ENCODE results near the gene KRTAP4-7. TPM values are rescaled to one million over a fixed set of nuclear protein-coding genes. Genes with fewer than 3 reads are reported as not detected.

Gene KRTAP4-7
- total RNA-seq, 4 donors from 2014 or later: not detected

DNA sequence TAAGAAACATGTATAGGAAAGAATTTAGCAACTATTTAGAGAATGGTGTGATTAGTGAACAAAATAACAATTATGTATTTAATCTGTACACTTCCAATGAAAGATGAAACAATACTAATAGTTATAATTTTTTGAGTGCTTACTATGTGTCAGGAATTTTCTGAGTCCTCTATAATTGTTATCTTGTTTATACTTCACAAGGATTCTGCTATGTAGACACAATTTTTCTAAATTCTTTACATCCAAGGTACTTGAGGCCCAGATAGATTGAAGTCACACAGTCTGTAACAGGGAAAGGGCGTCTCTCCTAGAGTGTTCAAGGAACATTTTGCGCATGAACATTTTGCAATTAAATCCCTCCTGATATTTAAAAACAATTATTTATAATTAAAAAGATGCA, 41.1 kb downstream of the KRTAP4-7 start:
- Histone ChIP-seq H3K9me3 (no peaks in the 10 kb centered on the region), H3K4me1 (no peaks in the 10 kb centered on the region), H3K27ac (no peak overlapping the region), H3K27me3 (peaks cover 25% of the 10 kb centered on the region), H3K36me3 (no peaks in the 10 kb centered on the region), H3K4me3 (no peak overlapping the region)
- TF ChIP-seq EP300 (IDR thresholded peaks at IDR 0.05) (no peak), POLR2AphosphoS5 (IDR thresholded peaks at IDR 0.05) (no peak)
- TF ChIP-seq, protein P1, sequence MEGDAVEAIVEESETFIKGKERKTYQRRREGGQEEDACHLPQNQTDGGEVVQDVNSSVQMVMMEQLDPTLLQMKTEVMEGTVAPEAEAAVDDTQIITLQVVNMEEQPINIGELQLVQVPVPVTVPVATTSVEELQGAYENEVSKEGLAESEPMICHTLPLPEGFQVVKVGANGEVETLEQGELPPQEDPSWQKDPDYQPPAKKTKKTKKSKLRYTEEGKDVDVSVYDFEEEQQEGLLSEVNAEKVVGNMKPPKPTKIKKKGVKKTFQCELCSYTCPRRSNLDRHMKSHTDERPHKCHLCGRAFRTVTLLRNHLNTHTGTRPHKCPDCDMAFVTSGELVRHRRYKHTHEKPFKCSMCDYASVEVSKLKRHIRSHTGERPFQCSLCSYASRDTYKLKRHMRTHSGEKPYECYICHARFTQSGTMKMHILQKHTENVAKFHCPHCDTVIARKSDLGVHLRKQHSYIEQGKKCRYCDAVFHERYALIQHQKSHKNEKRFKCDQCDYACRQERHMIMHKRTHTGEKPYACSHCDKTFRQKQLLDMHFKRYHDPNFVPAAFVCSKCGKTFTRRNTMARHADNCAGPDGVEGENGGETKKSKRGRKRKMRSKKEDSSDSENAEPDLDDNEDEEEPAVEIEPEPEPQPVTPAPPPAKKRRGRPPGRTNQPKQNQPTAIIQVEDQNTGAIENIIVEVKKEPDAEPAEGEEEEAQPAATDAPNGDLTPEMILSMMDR (IDR thresholded peaks at IDR 0.05): no peak
- WGBS, 2 donors (ENCODE audit: low coverage in 1 of 2): 95 to 100% methylated on average over 2 of the region's 2 CpGs
- ATAC-seq: no peak

DNA sequence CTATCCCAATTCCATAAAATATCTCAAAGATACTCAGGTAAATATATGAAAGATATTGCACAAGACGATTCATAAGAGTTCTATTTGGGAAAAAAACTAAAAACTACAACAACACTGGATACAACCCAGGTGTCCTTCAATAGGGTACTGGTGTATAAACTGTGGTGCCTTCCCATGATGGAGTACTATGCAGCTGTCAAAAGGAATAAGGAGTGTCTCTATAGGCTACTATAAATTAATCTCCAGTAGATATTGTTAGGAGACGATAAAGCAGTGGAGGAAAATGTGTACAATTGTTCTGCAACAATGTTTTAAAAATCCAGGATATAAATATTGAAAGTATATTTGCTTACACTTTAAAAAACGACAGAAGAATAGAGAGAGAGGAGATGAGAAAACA, 42.5 kb downstream of the KRTAP4-7 start:
- ATAC-seq: no peak
- H3K36me3 ChIP-seq: no peaks in the 10 kb centered on the region
- no peak overlapping the region for H3K27ac ChIP-seq
- H3K27me3 ChIP-seq: peaks cover 14% of the 10 kb centered on the region
- H3K4me3 ChIP-seq: no peak overlapping the region
- TF ChIP-seq POLR2A (IDR thresholded peaks at IDR 0.05) (no peak), EP300 (IDR thresholded peaks at IDR 0.05) (no peak), POLR2AphosphoS5 (IDR thresholded peaks at IDR 0.05) (no peak)
- TF ChIP-seq, protein P1 (IDR thresholded peaks at IDR 0.05): no peak
- 77 to 91% methylated on average over 3 of the region's 3 CpGs for WGBS, 2 donors (ENCODE audit: low coverage in 1 of 2)
- no peaks in the 10 kb centered on the region for H3K9me3 ChIP-seq
- no peaks in the 10 kb centered on the region for H3K4me1 ChIP-seq

DNA sequence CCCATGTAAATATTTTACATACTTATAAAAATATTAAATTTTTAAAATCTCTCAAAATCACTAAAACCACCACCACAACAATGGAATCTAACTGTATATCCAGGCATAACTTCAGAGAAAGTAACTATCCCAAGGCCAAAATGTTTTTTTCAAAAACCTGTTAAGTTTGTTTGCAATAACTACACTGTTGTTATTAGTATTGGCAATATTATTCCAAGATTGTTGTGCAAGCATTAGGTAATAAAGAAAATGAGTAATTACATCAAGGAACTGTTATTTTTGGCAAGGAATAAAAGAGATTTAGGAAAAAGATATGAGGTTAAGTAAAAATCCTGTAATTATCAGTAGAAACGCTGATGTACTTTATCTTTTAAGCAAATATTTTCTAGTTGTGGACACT, 43.4 kb downstream of the KRTAP4-7 start:
- Histone ChIP-seq H3K9me3 (no peaks in the 10 kb centered on the region), H3K4me1 (no peaks in the 10 kb centered on the region), H3K27me3 (peaks cover 10% of the 10 kb centered on the region), H3K36me3 (no peaks in the 10 kb centered on the region), H3K27ac (no peak overlapping the region), H3K4me3 (no peak overlapping the region)
- TF ChIP-seq, protein P1 (IDR thresholded peaks at IDR 0.05): no peak
- no peak for TF ChIP-seq POLR2A (IDR thresholded peaks at IDR 0.05)
- TF ChIP-seq EP300 (IDR thresholded peaks at IDR 0.05): no peak
- no peak for TF ChIP-seq POLR2AphosphoS5 (IDR thresholded peaks at IDR 0.05)
- no peak for ATAC-seq
- WGBS, 2 donors (ENCODE audit: low coverage in 1 of 2): 67 to 92% methylated on average over 1 of the region's 1 CpG

DNA sequence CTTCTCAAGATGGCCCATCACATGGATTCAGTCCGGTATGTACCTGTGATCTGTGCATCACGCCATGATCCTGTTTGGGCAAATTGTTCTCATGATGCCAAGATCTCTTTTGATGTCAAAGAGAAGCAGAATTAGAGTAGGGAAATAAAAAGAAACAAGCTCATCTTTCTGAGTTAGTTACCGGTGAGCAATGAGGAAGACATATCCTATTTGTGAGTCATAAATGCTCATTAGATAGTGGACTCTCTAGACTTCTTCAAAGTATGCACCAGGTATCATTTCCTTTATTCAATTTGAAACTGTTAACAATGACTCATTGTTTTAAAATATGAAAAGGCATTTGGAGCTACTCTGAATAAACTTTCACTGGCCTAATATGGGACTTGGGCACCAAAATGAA, 48.0 kb downstream of the KRTAP4-7 start:
- TF ChIP-seq, protein P1 (IDR thresholded peaks at IDR 0.05): no peak
- TF ChIP-seq POLR2AphosphoS5 (IDR thresholded peaks at IDR 0.05) (no peak), POLR2A (IDR thresholded peaks at IDR 0.05) (no peak), EP300 (IDR thresholded peaks at IDR 0.05) (no peak)
- Histone ChIP-seq H3K4me1 (no peaks in the 10 kb centered on the region), H3K36me3 (no peaks in the 10 kb centered on the region), H3K9me3 (no peaks in the 10 kb centered on the region), H3K27me3 (no peaks in the 10 kb centered on the region), H3K27ac (no peak overlapping the region), H3K4me3 (no peak overlapping the region)
- WGBS, 2 donors (ENCODE audit: low coverage in 1 of 2): 83 to 85% methylated on average over 3 of the region's 3 CpGs
- ATAC-seq: no peak

DNA sequence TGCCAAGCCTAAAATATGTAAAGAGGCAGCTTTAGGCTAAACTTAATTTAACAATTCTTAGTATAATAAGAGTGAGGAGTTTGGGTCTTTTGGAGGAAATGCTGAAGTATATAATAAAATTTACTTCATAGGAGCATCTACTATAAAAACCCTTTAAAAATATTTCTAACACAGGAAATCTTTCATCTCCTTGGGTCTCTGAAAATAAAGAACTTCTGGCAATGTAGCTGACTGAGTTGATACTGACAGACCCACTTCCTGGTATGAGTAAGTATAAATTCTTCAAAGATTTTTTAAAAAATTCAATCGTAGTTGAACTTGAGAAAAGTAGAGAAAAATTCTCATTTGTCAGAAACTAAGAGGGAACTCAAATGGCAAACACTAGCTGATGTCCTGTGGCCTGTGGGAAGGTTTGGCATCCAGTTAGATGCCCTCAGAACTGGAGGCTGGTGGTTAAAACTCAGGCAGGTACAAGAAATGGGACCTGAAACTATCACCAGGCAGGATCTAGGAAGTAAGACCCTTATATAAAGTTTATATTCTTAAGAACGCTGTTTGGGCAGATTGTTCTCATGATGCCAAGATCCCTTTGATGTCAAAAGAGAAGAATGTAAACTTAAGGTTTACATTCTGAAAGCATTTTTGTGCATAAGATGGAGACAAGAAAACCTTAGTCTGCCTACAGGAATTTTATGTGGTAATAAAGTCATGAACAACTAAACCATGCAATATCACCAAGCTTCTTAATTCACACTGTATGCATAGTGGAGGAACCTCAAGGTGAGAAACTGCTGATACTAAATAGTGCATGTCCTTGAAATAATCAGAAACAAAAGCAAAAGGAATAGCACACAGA, 50.2 kb downstream of the KRTAP4-7 start:
- H3K4me3 ChIP-seq: no peak overlapping the region
- no peak overlapping the region for H3K27ac ChIP-seq
- H3K36me3 ChIP-seq: no peaks in the 10 kb centered on the region
- WGBS, 2 donors (ENCODE audit: low coverage in 1 of 2): 35 to 69% methylated on average over 2 of the region's 2 CpGs
- TF ChIP-seq, protein P1 (IDR thresholded peaks at IDR 0.05): no peak
- TF ChIP-seq POLR2A (IDR thresholded peaks at IDR 0.05): no peak
- no peak for TF ChIP-seq POLR2AphosphoS5 (IDR thresholded peaks at IDR 0.05)
- TF ChIP-seq EP300 (IDR thresholded peaks at IDR 0.05): no peak
- H3K9me3 ChIP-seq: peaks cover 0 to 11% (median 0%) of the 10 kb centered on the region in 3 donors
- no peaks in the 10 kb centered on the region for H3K27me3 ChIP-seq
- ATAC-seq: no peak
- no peaks in the 10 kb centered on the region for H3K4me1 ChIP-seq
